GM12878 (cell line): ENCODE results near the gene CCDC9B. TPM values are rescaled to one million over a fixed set of nuclear protein-coding genes. Genes with fewer than 3 reads are reported as not detected.

ENCODE experiments used
- BMI1 ChIP-seq: fragments of 450-650 bp; IDR thresholded peaks from 2 replicates; pipeline ENCODE4 v1.6.1; 2016; ENCODE audit warnings: mild to moderate bottlenecking, moderate library complexity, borderline replicate concordance
- EP300 ChIP-seq, 2 experiments: fragments of 150-350 bp in 1 of 2; IDR thresholded peaks; 2 replicates each; pipeline ENCODE4 v1.6.1; 2011 to 2012; ENCODE audit warnings: low read depth in 2 of 2, low read length in 2 of 2, borderline replicate concordance in 1 of 2, improper control_type of control experiment in 1 of 2, inconsistent platforms in 1 of 2; ENCODE audit not compliant: control insufficient read depth in 1 of 2
- GABPA ChIP-seq: IDR thresholded peaks from 2 replicates; pipeline ENCODE4 v1.6.1; 2014; ENCODE audit warnings: antibody characterized with exemption, low read depth, mild to moderate bottlenecking, inconsistent platforms
- GATAD2B ChIP-seq: fragments of 450-650 bp; conservative IDR thresholded peaks from 2 replicates; pipeline ENCODE4 v1.6.1; 2017; ENCODE audit warnings: low read depth, mild to moderate bottlenecking, moderate library complexity
- NFYB ChIP-seq: IDR thresholded peaks from 2 replicates; pipeline ENCODE4 v1.6.1; 2011; ENCODE audit warnings: low read depth, mild to moderate bottlenecking, low read length, improper control_type of control experiment, moderate library complexity; ENCODE audit not compliant: insufficient read depth
- RUNX3 ChIP-seq: IDR thresholded peaks from 2 replicates; pipeline ENCODE4 v1.6.1; 2012; ENCODE audit warnings: low read length, inconsistent platforms
- ZBTB4 ChIP-seq: fragments of 450-650 bp; formaldehyde crosslinking; IDR thresholded peaks from 2 replicates; pipeline ENCODE4 v1.4.0; 2022; ENCODE audit warnings: mild to moderate bottlenecking, moderate library complexity
- polyA plus RNA-seq, 11 experiments: library from polyadenylated mRNA; depleted of rRNA in 4 of 11; unstranded in 6 of 11; stranded (reverse) in 5 of 11; fragments of >200 nt; fragmentation: Nextera tagmentation in 4 of 11; fragmentation: Illumina TruSeq in 1 of 11; extraction: Ambion mirVana in 4 of 11; extraction: Trizol in 1 of 11; gene quantifications; 1 replicate in 1 of 11; 2 replicates in 10 of 11; pipeline versions ENCODE4 v1.2.1 to v1.2.3, GENCODE V29; 2011 to 2016; ENCODE audit warnings: inconsistent platforms in 2 of 11, missing spikeins in 2 of 11, low read depth in 1 of 11
- total RNA-seq, 4 experiments: library from RNA; depleted of rRNA in 3 of 4; stranded (reverse); fragments of >200 nt in 3 of 4; fragmentation: Illumina TruSeq in 1 of 4; extraction: Trizol in 1 of 4; gene quantifications; 2 replicates each; pipeline versions ENCODE4 v1.2.1 to v1.2.3, GENCODE V29; 2013 to 2021
- TF ChIP-seq, protein P1 (sequence below): fragments of 450-650 bp; IDR thresholded peaks from 2 replicates; pipeline ENCODE4 v1.6.1; 2018; ENCODE audit warnings: mild to moderate bottlenecking, low read depth, moderate library complexity; ENCODE audit not compliant: partially characterized antibody

CCDC9B gene
- total and polyA plus RNA-seq, 10 of the 15 experiments (the other 5 are each of a cell fraction or from before 2014, with no cell fraction given) = 0.01 to 0.08 (median 0.03) TPM; not detected in 6

- TF ChIP-seq EP300 (IDR thresholded peaks at IDR 0.05; ENCODE audit: borderline replicate concordance in 1 of 2, control insufficient read depth in 1 of 2, low read depth in 2 of 2, low read length in 2 of 2) = no peak
- no peak for TF ChIP-seq GABPA
- no peak for TF ChIP-seq GATAD2B
- no peak for TF ChIP-seq NFYB
- TF ChIP-seq BMI1 = no peak
- TF ChIP-seq ZBTB4 = no peak
- no peak for TF ChIP-seq RUNX3
- TF ChIP-seq, protein P1, sequence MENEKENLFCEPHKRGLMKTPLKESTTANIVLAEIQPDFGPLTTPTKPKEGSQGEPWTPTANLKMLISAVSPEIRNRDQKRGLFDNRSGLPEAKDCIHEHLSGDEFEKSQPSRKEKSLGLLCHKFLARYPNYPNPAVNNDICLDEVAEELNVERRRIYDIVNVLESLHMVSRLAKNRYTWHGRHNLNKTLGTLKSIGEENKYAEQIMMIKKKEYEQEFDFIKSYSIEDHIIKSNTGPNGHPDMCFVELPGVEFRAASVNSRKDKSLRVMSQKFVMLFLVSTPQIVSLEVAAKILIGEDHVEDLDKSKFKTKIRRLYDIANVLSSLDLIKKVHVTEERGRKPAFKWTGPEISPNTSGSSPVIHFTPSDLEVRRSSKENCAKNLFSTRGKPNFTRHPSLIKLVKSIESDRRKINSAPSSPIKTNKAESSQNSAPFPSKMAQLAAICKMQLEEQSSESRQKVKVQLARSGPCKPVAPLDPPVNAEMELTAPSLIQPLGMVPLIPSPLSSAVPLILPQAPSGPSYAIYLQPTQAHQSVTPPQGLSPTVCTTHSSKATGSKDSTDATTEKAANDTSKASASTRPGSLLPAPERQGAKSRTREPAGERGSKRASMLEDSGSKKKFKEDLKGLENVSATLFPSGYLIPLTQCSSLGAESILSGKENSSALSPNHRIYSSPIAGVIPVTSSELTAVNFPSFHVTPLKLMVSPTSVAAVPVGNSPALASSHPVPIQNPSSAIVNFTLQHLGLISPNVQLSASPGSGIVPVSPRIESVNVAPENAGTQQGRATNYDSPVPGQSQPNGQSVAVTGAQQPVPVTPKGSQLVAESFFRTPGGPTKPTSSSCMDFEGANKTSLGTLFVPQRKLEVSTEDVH = no peak
Measured at GRCh38 chr15:40305281-40305680, 35.5 kb downstream of the CCDC9B start (continued).
